Hippocampal formation (tissue), 2 donors: Measurements from ENCODE around the gene NCBP1.
A peak's percentile ranks its signal among the peaks of the same experiment; 100 is the strongest.

Experiments
- DNase-seq, 2 donors: peaks; one replicate each; lab custom pipeline; 2025; lab: John Stamatoyannopoulos, UW

Gene NCBP1

GRCh38 chr9:97623946-97624345, 9.7 kb upstream of the NCBP1 start:
- no peak for DNase-seq

- no peak for DNase-seq
Measured at GRCh38 chr9:97625620-97626019, 8.0 kb upstream of the NCBP1 start.

GRCh38 chr9:97627624-97628023, 6.0 kb upstream of the NCBP1 start:
- DNase-seq, result no peak

- DNase-seq, result no peak
Measured at GRCh38 chr9:97628668-97629067, 5.0 kb upstream of the NCBP1 start.

GRCh38 chr9:97629156-97629555, 4.5 kb upstream of the NCBP1 start:
- DNase-seq, result no peak

- no peak for DNase-seq
Measured at GRCh38 chr9:97630591-97630990, 3.0 kb upstream of the NCBP1 start.

GRCh38 chr9:97632248-97632984, 1.2 kb upstream of the NCBP1 start:
- peak in 1 of 2 donors; percentile 75 for DNase-seq

GRCh38 chr9:97633859-97634490, 354 bp downstream of the NCBP1 start:
- DNase-seq, result no peak

GRCh38 chr9:97635026-97635425, 1.4 kb downstream of the NCBP1 start:
- DNase-seq, result no peak

- no peak for DNase-seq
Measured at GRCh38 chr9:97636903-97637302, 3.3 kb downstream of the NCBP1 start.

GRCh38 chr9:97638666-97639065, 5.0 kb downstream of the NCBP1 start:
- no peak for DNase-seq

GRCh38 chr9:97640325-97640724, 6.7 kb downstream of the NCBP1 start:
- no peak for DNase-seq

- DNase-seq, result no peak
Measured at GRCh38 chr9:97645720-97646119, 12.1 kb downstream of the NCBP1 start.

GRCh38 chr9:97647996-97648395, 14.4 kb downstream of the NCBP1 start:
- DNase-seq, result no peak

- DNase-seq, result no peak
Measured at GRCh38 chr9:97651646-97652045, 18.0 kb downstream of the NCBP1 start.

GRCh38 chr9:97658707-97659106, 25.1 kb downstream of the NCBP1 start:
- no peak for DNase-seq

GRCh38 chr9:97659771-97660170, 26.1 kb downstream of the NCBP1 start:
- no peak for DNase-seq

- DNase-seq, result no peak
Measured at GRCh38 chr9:97660340-97660739, 26.7 kb downstream of the NCBP1 start.

GRCh38 chr9:97660847-97661246, 27.2 kb downstream of the NCBP1 start:
- DNase-seq, result no peak

- no peak for DNase-seq
Measured at GRCh38 chr9:97665742-97666141, 32.1 kb downstream of the NCBP1 start.

GRCh38 chr9:97666907-97667686, 33.5 kb downstream of the NCBP1 start:
- no peak for DNase-seq

GRCh38 chr9:97668485-97668884, 34.9 kb downstream of the NCBP1 start:
- DNase-seq, result no peak

- no peak for DNase-seq
Measured at GRCh38 chr9:97670586-97670985, 37.0 kb downstream of the NCBP1 start.
